SK-N-SH (cell line): ENCODE data around the gene NRBP1. TPM values are rescaled to one million over a fixed set of nuclear protein-coding genes. Genes with fewer than 3 reads are reported as not detected.
A peak's percentile ranks its signal among the peaks of the same experiment; 100 is the strongest.

Experiments used
- CTCF ChIA-PET: fragments of 300-600, 350-600 bp; formaldehyde crosslinking; extraction: SDS; loops from one replicate; lab custom pipeline; 2021; lab: Yijun Ruan, JAX
- POLR2A ChIA-PET: fragments of 350-600 bp; sonication (Branson Sonifier 250); formaldehyde crosslinking; extraction: SDS; loops from one replicate; lab custom pipeline; 2020; ENCODE audit warnings: antibody characterized with exemption, inconsistent platforms; lab: Yijun Ruan, JAX
- DNase-seq: peaks from one replicate; pipeline ENCODE4 v3.0.0; 2012
- H2AFZ ChIP-seq: fragments of 200-600 bp; sonication (generic); 2 replicates; pipeline ENCODE4 v1.8.1; 2016; ENCODE audit warnings: antibody characterized with exemption, mild to moderate bottlenecking, low read depth
- H3F3A ChIP-seq: fragments of 200-600 bp; sonication (generic); replicated peaks from 2 replicates; pipeline ENCODE3; 2016; ENCODE audit warnings: antibody characterized with exemption, mild to moderate bottlenecking; ENCODE audit not compliant: insufficient read depth
- H3K27ac ChIP-seq, 2 experiments: fragments of 200-500 bp in 1 of 2; fragments of 200-600 bp in 1 of 2; sonication (Bioruptor generic) in 1 of 2; sonication (generic), shearing (Covaris generic) in 1 of 2; 2 replicates each; pipeline versions ENCODE4 v1.5.1 to v1.6.1; 2014 to 2016; ENCODE audit warnings: low read depth in 2 of 2, inconsistent platforms in 1 of 2, low read length in 1 of 2, mild to moderate bottlenecking in 1 of 2, mixed read lengths in 1 of 2
- H3K27me3 ChIP-seq: fragments of 200-600 bp; sonication (generic), shearing (Covaris generic); 2 replicates; pipeline ENCODE4 v1.6.1; 2016; ENCODE audit warnings: mixed run types; ENCODE audit not compliant: insufficient read depth
- H3K36me3 ChIP-seq, 2 experiments: fragments of 200-500 bp in 1 of 2; fragments of 200-600 bp in 1 of 2; sonication (Bioruptor generic) in 1 of 2; sonication (generic) in 1 of 2; replicated peaks in 1 of 2; 2 replicates each; pipeline versions ENCODE3 to v1.5.1; 2014 to 2016; ENCODE audit warnings: low read length in 1 of 2, mild to moderate bottlenecking in 1 of 2; ENCODE audit not compliant: insufficient read depth in 2 of 2, control insufficient read depth in 1 of 2
- H3K4me1 ChIP-seq, 2 experiments: fragments of 200-500 bp in 1 of 2; fragments of 200-600 bp in 1 of 2; sonication (Bioruptor generic) in 1 of 2; sonication (generic), shearing (Covaris generic) in 1 of 2; 2 replicates each; pipeline versions ENCODE4 v1.5.1 to v1.6.1; 2014 to 2016; ENCODE audit warnings: low read depth in 1 of 2, low read length in 1 of 2, mixed run types in 1 of 2; ENCODE audit not compliant: insufficient read depth in 2 of 2, control insufficient read depth in 1 of 2
- H3K4me2 ChIP-seq: fragments of 200-600 bp; sonication (generic), shearing (Covaris generic); 2 replicates; pipeline ENCODE4 v1.6.1; 2017; ENCODE audit warnings: mixed run types
- H3K4me3 ChIP-seq, 2 experiments: fragments of 200-500 bp in 1 of 2; fragments of 200-600 bp in 1 of 2; sonication (Bioruptor generic) in 1 of 2; sonication (generic), shearing (Covaris generic) in 1 of 2; 2 replicates each; pipeline versions ENCODE4 v1.5.1 to v1.8.1; 2014 to 2016; ENCODE audit warnings: low read depth in 2 of 2, inconsistent platforms in 1 of 2, low read length in 1 of 2, mild to moderate bottlenecking in 1 of 2, mixed read lengths in 1 of 2, moderate library complexity in 1 of 2
- H3K79me2 ChIP-seq: fragments of 200-600 bp; sonication (generic); 2 replicates; pipeline ENCODE4 v1.8.1; 2017; ENCODE audit warnings: mild to moderate bottlenecking; ENCODE audit not compliant: insufficient read depth
- H3K9ac ChIP-seq: fragments of 200-600 bp; sonication (generic); 2 replicates; pipeline ENCODE4 v1.6.1; 2017; ENCODE audit warnings: mixed run types
- H3K9me2 ChIP-seq: fragments of 200-600 bp; sonication (generic); 2 replicates; pipeline ENCODE4 v1.6.1; 2017; ENCODE audit warnings: mixed run types
- H3K9me3 ChIP-seq: fragments of 200-600 bp; sonication (generic); 2 replicates; pipeline ENCODE4 v1.6.1; 2017; ENCODE audit warnings: mixed run types, mild to moderate bottlenecking, moderate library complexity
- H4K20me1 ChIP-seq: fragments of 200-600 bp; sonication (generic); 2 replicates; pipeline ENCODE4 v1.6.1; 2017; ENCODE audit warnings: mild to moderate bottlenecking, mixed run types; ENCODE audit not compliant: insufficient read depth
- CHD2 ChIP-seq: fragments of 150-350 bp; IDR thresholded peaks from 2 replicates; pipeline ENCODE4 v1.6.1; 2018; ENCODE audit warnings: low read length; ENCODE audit not compliant: partially characterized antibody
- FOSL2 ChIP-seq: IDR thresholded peaks from 2 replicates; pipeline ENCODE4 v1.4.0; 2012; ENCODE audit warnings: low read depth, mild to moderate bottlenecking, moderate library complexity, borderline replicate concordance
- FOXJ3 ChIP-seq: sonication (generic); formaldehyde crosslinking; IDR thresholded peaks from 2 replicates; pipeline ENCODE4 v1.5.1; 2020; ENCODE audit warnings: mild to moderate bottlenecking, missing genetic modification reagents
- FOXM1 ChIP-seq: IDR thresholded peaks from 2 replicates; pipeline ENCODE4 v1.4.0; 2012; ENCODE audit warnings: low read depth, mild to moderate bottlenecking
- MXI1 ChIP-seq: IDR thresholded peaks from 2 replicates; pipeline ENCODE4 v1.6.1; 2012; ENCODE audit warnings: mild to moderate bottlenecking, low read depth, low read length, improper control_type of control experiment
- NFIC ChIP-seq: IDR thresholded peaks from 2 replicates; pipeline ENCODE4 v1.4.0; 2012; ENCODE audit warnings: borderline replicate concordance
- NRF1 ChIP-seq: IDR thresholded peaks from 2 replicates; pipeline ENCODE4 v1.6.1; 2012; ENCODE audit warnings: low read depth, mild to moderate bottlenecking, low read length
- POLR2AphosphoS5 ChIP-seq: IDR thresholded peaks from 2 replicates; pipeline ENCODE4 v1.6.1; 2012; ENCODE audit warnings: low read depth, low read length
- RAD21 ChIP-seq: IDR thresholded peaks from 2 replicates; pipeline ENCODE4 v1.6.1; 2012; ENCODE audit warnings: mild to moderate bottlenecking, low read length
- RCOR1 ChIP-seq: fragments of 150-350 bp; IDR thresholded peaks from 2 replicates; pipeline ENCODE4 v1.6.1; 2017; ENCODE audit warnings: antibody characterized with exemption, low read length
- RFX5 ChIP-seq: IDR thresholded peaks from 2 replicates; pipeline ENCODE4 v1.6.1; 2012; ENCODE audit warnings: mild to moderate bottlenecking, improper control_type of control experiment, low read length
- SIN3A ChIP-seq: IDR thresholded peaks from 2 replicates; pipeline ENCODE4 v1.6.1; 2012; ENCODE audit warnings: low read depth, mild to moderate bottlenecking, low read length, moderate library complexity, borderline replicate concordance
- TAF1 ChIP-seq: IDR thresholded peaks from 2 replicates; pipeline ENCODE4 v1.6.1; 2012; ENCODE audit warnings: low read depth, mild to moderate bottlenecking, low read length, moderate library complexity, borderline replicate concordance
- TCF12 ChIP-seq: IDR thresholded peaks from 2 replicates; pipeline ENCODE4 v1.4.0; 2012
- TEAD4 ChIP-seq: IDR thresholded peaks from 2 replicates; pipeline ENCODE4 v1.4.0; 2012; ENCODE audit warnings: mild to moderate bottlenecking, borderline replicate concordance; ENCODE audit not compliant: insufficient read depth
- YY1 ChIP-seq: IDR thresholded peaks from 2 replicates; pipeline ENCODE4 v1.4.0; 2012; ENCODE audit warnings: low read depth, mild to moderate bottlenecking
- WGBS: methylation state at CpG from one replicate; pipeline ENCODE4 v1.1.6; 2017; ENCODE audit warnings: low lambda C conversion rate; 5-methylcytosine and 5-hydroxymethylcytosine counted together
- polyA plus RNA-seq, 3 experiments: library from polyadenylated mRNA; depleted of rRNA; stranded (reverse); fragments of >200 nt; gene quantifications; 2 replicates each; pipeline ENCODE4 v1.2.3, GENCODE V29; 2012
- TF ChIP-seq, protein P1 (sequence below): fragments of 200-600 bp; sonication (generic); IDR thresholded peaks from 2 replicates; pipeline ENCODE4 v1.6.1; 2017; ENCODE audit warnings: antibody characterized with exemption, mild to moderate bottlenecking, moderate library complexity
- TF ChIP-seq, protein P2 (sequence below): IDR thresholded peaks from 2 replicates; pipeline ENCODE4 v1.4.0; 2012; ENCODE audit warnings: low read depth, borderline replicate concordance
- TF ChIP-seq, protein P3 (sequence below): IDR thresholded peaks from 2 replicates; pipeline ENCODE4 v1.4.0; 2012; ENCODE audit warnings: low read depth
- TF ChIP-seq, protein P4 (sequence below): fragments of 150-350 bp; IDR thresholded peaks from 2 replicates; pipeline ENCODE4 v1.6.1; 2016; ENCODE audit warnings: mild to moderate bottlenecking, low read depth, low read length

Gene NRBP1
- polyA plus RNA-seq, 1 of the 3 experiments (the other 2 are of a cell fraction) = 182 TPM

DNA sequence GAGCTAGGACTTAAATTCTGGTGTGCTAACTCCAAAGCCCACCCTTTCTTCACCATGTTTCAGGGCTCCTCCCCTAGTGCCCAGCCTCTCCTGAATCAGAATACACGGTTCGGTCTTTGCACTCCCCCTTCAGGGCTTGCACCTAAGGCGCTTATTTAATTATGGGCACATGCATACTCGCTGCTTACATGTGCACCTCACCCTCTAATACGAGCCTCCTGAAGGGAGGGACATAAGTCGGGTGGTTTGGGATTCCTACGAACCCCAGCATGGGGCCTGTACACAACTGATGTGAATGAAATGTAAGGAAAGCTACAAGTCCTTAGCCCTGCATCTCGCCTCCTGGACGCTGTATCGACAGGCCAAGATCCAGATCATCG, 60.7 kb downstream of the NRBP1 start:
- H3K27ac ChIP-seq = peak overlapping the region; percentile 9 to 39; a peak in 2 of 4 replicates
- no peaks in the 10 kb centered on the region for H3K9me3 ChIP-seq
- 3% methylated on average over 11 of the region's 11 CpGs for WGBS
- H3K9ac ChIP-seq = peak overlapping the region; percentile 53
- H3K79me2 ChIP-seq = peaks cover 12% of the 10 kb centered on the region; the same call in 1 of the 2 replicates
- H3F3A ChIP-seq = peaks cover 10% of the 10 kb centered on the region
- TF ChIP-seq YY1 (no peak), RAD21 (0 out of 2 replicates have a peak, but pooled peaks have one; percentile 17), FOSL2 (no peak), NFIC (no peak), TEAD4 (no peak)
- TF ChIP-seq, protein P1, sequence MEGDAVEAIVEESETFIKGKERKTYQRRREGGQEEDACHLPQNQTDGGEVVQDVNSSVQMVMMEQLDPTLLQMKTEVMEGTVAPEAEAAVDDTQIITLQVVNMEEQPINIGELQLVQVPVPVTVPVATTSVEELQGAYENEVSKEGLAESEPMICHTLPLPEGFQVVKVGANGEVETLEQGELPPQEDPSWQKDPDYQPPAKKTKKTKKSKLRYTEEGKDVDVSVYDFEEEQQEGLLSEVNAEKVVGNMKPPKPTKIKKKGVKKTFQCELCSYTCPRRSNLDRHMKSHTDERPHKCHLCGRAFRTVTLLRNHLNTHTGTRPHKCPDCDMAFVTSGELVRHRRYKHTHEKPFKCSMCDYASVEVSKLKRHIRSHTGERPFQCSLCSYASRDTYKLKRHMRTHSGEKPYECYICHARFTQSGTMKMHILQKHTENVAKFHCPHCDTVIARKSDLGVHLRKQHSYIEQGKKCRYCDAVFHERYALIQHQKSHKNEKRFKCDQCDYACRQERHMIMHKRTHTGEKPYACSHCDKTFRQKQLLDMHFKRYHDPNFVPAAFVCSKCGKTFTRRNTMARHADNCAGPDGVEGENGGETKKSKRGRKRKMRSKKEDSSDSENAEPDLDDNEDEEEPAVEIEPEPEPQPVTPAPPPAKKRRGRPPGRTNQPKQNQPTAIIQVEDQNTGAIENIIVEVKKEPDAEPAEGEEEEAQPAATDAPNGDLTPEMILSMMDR = peak; percentile 21; the same call in 1 of the 2 replicates
- TF ChIP-seq, protein P2, sequence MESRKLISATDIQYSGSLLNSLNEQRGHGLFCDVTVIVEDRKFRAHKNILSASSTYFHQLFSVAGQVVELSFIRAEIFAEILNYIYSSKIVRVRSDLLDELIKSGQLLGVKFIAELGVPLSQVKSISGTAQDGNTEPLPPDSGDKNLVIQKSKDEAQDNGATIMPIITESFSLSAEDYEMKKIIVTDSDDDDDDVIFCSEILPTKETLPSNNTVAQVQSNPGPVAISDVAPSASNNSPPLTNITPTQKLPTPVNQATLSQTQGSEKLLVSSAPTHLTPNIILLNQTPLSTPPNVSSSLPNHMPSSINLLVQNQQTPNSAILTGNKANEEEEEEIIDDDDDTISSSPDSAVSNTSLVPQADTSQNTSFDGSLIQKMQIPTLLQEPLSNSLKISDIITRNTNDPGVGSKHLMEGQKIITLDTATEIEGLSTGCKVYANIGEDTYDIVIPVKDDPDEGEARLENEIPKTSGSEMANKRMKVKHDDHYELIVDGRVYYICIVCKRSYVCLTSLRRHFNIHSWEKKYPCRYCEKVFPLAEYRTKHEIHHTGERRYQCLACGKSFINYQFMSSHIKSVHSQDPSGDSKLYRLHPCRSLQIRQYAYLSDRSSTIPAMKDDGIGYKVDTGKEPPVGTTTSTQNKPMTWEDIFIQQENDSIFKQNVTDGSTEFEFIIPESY = no peak
- H3K36me3 ChIP-seq = peaks cover 7 to 14% of the 10 kb centered on the region in 2 experiments
- peaks cover 3 to 15% of the 10 kb centered on the region in 2 experiments; a peak in 3 of 4 replicates for H3K4me1 ChIP-seq
- H2AFZ ChIP-seq = peak overlapping the region; percentile 86
- no peaks in the 10 kb centered on the region for H3K27me3 ChIP-seq
- no peaks in the 10 kb centered on the region for H4K20me1 ChIP-seq
- peak overlapping the region; percentile 89 for H3K4me2 ChIP-seq
- H3K4me3 ChIP-seq = peak overlapping the region; percentile 72 to 86
- H3K9me2 ChIP-seq = no peaks in the 10 kb centered on the region
- peak; percentile 36 for DNase-seq
- ChIA-PET CTCF (interaction anchor here (0.9 to 2.1 kb wide), 5 partner anchors 17 to 194 kb away, joined by 3 to 6 read pairs (median 3); no protein-coding TSS in a partner anchor), POLR2A (interaction anchor here (1.8 kb wide), 1 partner anchor 60 kb away, joined by 7 read pairs; the partner anchor contains the start of gene NRBP1)

DNA sequence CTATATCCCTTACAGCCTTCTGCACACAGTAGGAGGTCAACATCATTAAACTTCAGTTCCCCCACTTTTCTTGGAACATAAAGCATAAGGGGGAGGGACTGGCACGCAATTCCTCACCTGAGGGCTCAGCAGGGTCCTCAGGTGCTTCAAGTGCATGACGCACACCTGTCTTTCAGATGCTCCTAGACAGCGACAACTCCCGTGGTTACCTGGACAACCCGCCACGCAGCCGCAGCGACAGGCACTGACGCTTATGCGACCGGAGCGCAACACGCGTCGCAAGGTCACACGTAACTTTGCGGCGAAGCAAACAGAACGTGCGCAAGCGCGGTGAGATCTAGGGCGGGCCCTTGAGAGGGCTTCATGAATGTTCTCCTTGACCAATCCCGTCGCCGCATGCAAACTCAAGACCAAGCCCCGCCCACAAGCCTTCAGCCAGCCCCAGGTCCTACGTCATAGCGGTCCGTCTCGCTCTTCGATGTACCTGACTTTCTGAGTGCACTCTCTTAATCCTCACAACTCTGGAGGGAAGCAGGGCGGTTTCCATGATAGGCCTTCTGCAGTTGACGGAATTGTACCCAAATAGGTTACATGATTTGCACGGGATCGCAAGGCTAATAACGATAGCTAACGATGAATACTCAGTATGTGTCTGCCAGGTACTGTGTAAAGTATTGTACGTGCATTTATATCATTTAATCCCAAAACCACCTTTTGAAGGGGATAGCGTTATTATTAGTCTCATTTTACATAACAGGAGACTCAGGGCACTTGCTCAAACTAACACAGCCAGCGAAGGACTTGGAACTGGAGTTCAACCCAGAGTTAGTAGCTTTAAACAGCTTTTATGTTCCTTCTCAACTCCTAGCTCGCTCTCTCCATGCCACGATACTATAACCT, 61.3 kb downstream of the NRBP1 start, which contains the start of gene IFT172:
IFT172 (minus strand) TSS at position 246 of the 900 bp plus-strand sequence; CDS start at position 156, 90 bp downstream.
- Histone ChIP-seq H3F3A (peaks cover 10% of the 10 kb centered on the region), H2AFZ (peak within 1 kb of the TSS; percentile 86), H3K4me1 (peaks cover 7 to 20% of the 10 kb centered on the region in 2 experiments; a peak in 3 of 4 replicates), H3K36me3 (peaks cover 7 to 11% of the 10 kb centered on the region in 2 experiments), H4K20me1 (no peaks in the 10 kb centered on the region), H3K4me3 (peak within 1 kb of the TSS; percentile 72 to 86), H3K4me2 (peak within 1 kb of the TSS; percentile 89), H3K79me2 (peaks cover 12% of the 10 kb centered on the region; the same call in 1 of the 2 replicates), H3K27me3 (no peaks in the 10 kb centered on the region), H3K27ac (peak within 1 kb of the TSS; percentile 46 to 81; a peak in 3 of 4 replicates), H3K9ac (peak within 1 kb of the TSS; percentile 53), H3K9me3 (no peaks in the 10 kb centered on the region), H3K9me2 (no peaks in the 10 kb centered on the region)
- ChIA-PET CTCF (interaction anchor here (1.0 to 2.1 kb wide), 5 partner anchors 18 to 193 kb away, joined by 3 to 6 read pairs (median 4); partner anchors contain the start of gene PPM1G), POLR2A (interaction anchor here (1.8 kb wide), 1 partner anchor 61 kb away, joined by 7 read pairs; the partner anchor contains the start of gene NRBP1)
- 9% methylated on average over 43 of the region's 43 CpGs for WGBS
- peak; percentile 99 for DNase-seq
- no peak for TF ChIP-seq YY1
- peak; percentile 92 for TF ChIP-seq POLR2AphosphoS5
- TF ChIP-seq FOXJ3 (CRISPR knock-in tag) = no peak
- TF ChIP-seq NRF1 = peak; percentile 99
- no peak for TF ChIP-seq TEAD4
- peak; percentile 68 for TF ChIP-seq TAF1
- peak; percentile 99 for TF ChIP-seq MXI1
- TF ChIP-seq RCOR1 = peak; percentile 55
- peak; percentile 97 for TF ChIP-seq SIN3A
- TF ChIP-seq, protein P3, sequence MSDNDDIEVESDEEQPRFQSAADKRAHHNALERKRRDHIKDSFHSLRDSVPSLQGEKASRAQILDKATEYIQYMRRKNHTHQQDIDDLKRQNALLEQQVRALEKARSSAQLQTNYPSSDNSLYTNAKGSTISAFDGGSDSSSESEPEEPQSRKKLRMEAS = peak; percentile 93
- TF ChIP-seq, protein P4, sequence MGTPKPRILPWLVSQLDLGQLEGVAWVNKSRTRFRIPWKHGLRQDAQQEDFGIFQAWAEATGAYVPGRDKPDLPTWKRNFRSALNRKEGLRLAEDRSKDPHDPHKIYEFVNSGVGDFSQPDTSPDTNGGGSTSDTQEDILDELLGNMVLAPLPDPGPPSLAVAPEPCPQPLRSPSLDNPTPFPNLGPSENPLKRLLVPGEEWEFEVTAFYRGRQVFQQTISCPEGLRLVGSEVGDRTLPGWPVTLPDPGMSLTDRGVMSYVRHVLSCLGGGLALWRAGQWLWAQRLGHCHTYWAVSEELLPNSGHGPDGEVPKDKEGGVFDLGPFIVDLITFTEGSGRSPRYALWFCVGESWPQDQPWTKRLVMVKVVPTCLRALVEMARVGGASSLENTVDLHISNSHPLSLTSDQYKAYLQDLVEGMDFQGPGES = no peak
- peak; percentile 77 for TF ChIP-seq CHD2
- TF ChIP-seq FOXM1 = no peak
- peak; percentile 61; the same call in 1 of the 2 replicates for TF ChIP-seq RFX5
- TF ChIP-seq TCF12 = no peak
